Neutrophil (primary cell): ENCODE results near the gene TMEM225B.
"Not testable (repeated sequence)": the region's sequence is repeated elsewhere in the genome, so short reads cannot be mapped to it uniquely, and the experiment has no call there.

ENCODE experiments used
- H3K27ac ChIP-seq: fragments of 200-600 bp; sonication (generic); 2 replicates; pipeline ENCODE4 v1.5.1; 2016; ENCODE audit warnings: mild to moderate bottlenecking, moderate library complexity
- H3K27me3 ChIP-seq: fragments of 200-600 bp; sonication (generic); 2 replicates; pipeline ENCODE4 v1.6.0; 2016; ENCODE audit warnings: mild to moderate bottlenecking
- H3K36me3 ChIP-seq: fragments of 200-600 bp; sonication (generic); 2 replicates; pipeline ENCODE4 v1.5.1; 2017
- H3K4me1 ChIP-seq, 2 experiments: fragments of 200-600 bp in 1 of 2; sonication (generic) in 1 of 2; 1 replicate in 1 of 2; 2 replicates in 1 of 2; pipeline versions ENCODE4 v1.5.1 to v1.6.1; 2013 to 2016; ENCODE audit warnings: low read depth in 1 of 2, low read length in 1 of 2, mild to moderate bottlenecking in 1 of 2, moderate library complexity in 1 of 2; ENCODE audit not compliant: control insufficient read depth in 1 of 2, insufficient read depth in 1 of 2
- H3K4me3 ChIP-seq, 2 experiments: fragments of 200-600 bp in 1 of 2; sonication (generic) in 1 of 2; 1 replicate in 1 of 2; 2 replicates in 1 of 2; pipeline ENCODE4 v1.5.1; 2013 to 2016; ENCODE audit warnings: low read depth in 1 of 2, low read length in 1 of 2, mild to moderate bottlenecking in 1 of 2, moderate library complexity in 1 of 2
- H3K9me3 ChIP-seq: fragments of 200-600 bp; sonication (generic); 2 replicates; pipeline ENCODE4 v1.5.1; 2016
- CTCF ChIP-seq: fragments of 200-600 bp; sonication (generic); IDR thresholded peaks from 2 replicates; pipeline ENCODE4 v1.5.1; 2016; ENCODE audit warnings: antibody characterized with exemption

Gene TMEM225B

GRCh38 chr7:99653754-99654153 is 55.7 kb downstream of the TMEM225B start:
- no peak for TF ChIP-seq CTCF
- no peaks in the 10 kb centered on the region for H3K4me1 ChIP-seq
- no peak overlapping the region for H3K27ac ChIP-seq
- no peaks in the 10 kb centered on the region for H3K36me3 ChIP-seq
- no peak overlapping the region for H3K4me3 ChIP-seq
- no peaks in the 10 kb centered on the region for H3K9me3 ChIP-seq
- no peaks in the 10 kb centered on the region for H3K27me3 ChIP-seq

- H3K27me3 ChIP-seq, H3K4me1 ChIP-seq, H3K9me3 ChIP-seq: not testable (repeated sequence)
These were observed 56.6 kb downstream of the TMEM225B start for GRCh38 chr7:99654626-99655025.

GRCh38 chr7:99657879-99658278 is 59.8 kb downstream of the TMEM225B start:
- not testable (repeated sequence) for H3K36me3 ChIP-seq, H3K9me3 ChIP-seq, H3K4me3 ChIP-seq, H3K4me1 ChIP-seq, H3K27me3 ChIP-seq, H3K27ac ChIP-seq

More at GRCh38 chr7:99654626-99655025, 56.6 kb downstream of the TMEM225B start:
- not testable (repeated sequence) for H3K36me3 ChIP-seq, H3K27ac ChIP-seq, H3K4me3 ChIP-seq
